Measurements from ENCODE around the gene ABCA9.
"Not testable (repeated sequence)": the region's sequence is repeated elsewhere in the genome, so short reads cannot be mapped to it uniquely, and the experiment has no call there.

The ABCA9 gene, protein sequence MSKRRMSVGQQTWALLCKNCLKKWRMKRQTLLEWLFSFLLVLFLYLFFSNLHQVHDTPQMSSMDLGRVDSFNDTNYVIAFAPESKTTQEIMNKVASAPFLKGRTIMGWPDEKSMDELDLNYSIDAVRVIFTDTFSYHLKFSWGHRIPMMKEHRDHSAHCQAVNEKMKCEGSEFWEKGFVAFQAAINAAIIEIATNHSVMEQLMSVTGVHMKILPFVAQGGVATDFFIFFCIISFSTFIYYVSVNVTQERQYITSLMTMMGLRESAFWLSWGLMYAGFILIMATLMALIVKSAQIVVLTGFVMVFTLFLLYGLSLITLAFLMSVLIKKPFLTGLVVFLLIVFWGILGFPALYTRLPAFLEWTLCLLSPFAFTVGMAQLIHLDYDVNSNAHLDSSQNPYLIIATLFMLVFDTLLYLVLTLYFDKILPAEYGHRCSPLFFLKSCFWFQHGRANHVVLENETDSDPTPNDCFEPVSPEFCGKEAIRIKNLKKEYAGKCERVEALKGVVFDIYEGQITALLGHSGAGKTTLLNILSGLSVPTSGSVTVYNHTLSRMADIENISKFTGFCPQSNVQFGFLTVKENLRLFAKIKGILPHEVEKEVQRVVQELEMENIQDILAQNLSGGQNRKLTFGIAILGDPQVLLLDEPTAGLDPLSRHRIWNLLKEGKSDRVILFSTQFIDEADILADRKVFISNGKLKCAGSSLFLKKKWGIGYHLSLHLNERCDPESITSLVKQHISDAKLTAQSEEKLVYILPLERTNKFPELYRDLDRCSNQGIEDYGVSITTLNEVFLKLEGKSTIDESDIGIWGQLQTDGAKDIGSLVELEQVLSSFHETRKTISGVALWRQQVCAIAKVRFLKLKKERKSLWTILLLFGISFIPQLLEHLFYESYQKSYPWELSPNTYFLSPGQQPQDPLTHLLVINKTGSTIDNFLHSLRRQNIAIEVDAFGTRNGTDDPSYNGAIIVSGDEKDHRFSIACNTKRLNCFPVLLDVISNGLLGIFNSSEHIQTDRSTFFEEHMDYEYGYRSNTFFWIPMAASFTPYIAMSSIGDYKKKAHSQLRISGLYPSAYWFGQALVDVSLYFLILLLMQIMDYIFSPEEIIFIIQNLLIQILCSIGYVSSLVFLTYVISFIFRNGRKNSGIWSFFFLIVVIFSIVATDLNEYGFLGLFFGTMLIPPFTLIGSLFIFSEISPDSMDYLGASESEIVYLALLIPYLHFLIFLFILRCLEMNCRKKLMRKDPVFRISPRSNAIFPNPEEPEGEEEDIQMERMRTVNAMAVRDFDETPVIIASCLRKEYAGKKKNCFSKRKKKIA (N-terminal part only)

DNA sequence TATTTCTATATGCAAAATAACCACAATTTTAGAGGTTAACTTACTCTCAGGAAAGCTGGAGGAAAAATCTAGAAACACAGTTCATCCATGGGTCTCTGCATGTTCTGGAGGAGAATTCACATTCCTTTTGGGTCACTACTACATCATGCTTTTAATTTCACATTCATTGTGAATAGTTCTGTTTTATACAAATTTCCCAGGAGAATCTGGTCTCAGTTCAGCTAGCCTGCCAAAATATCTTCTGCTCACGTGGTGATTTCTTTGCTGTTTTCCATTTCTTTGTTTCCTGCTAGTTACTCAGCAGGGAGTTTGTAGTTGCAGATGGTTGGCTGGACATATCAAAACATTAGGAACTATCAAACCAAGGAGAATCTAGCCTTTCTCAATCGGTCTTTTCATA lies at the start of gene ABCA9:
ABCA9 (minus strand) TSS at position 106 of the 400 bp plus-strand sequence. CDS start 9,801 bp downstream, outside the sequence.
- peak; percentile 74 to 86 for DNase-seq (ENCODE audit: low read depth in 2 of 2)

DNA sequence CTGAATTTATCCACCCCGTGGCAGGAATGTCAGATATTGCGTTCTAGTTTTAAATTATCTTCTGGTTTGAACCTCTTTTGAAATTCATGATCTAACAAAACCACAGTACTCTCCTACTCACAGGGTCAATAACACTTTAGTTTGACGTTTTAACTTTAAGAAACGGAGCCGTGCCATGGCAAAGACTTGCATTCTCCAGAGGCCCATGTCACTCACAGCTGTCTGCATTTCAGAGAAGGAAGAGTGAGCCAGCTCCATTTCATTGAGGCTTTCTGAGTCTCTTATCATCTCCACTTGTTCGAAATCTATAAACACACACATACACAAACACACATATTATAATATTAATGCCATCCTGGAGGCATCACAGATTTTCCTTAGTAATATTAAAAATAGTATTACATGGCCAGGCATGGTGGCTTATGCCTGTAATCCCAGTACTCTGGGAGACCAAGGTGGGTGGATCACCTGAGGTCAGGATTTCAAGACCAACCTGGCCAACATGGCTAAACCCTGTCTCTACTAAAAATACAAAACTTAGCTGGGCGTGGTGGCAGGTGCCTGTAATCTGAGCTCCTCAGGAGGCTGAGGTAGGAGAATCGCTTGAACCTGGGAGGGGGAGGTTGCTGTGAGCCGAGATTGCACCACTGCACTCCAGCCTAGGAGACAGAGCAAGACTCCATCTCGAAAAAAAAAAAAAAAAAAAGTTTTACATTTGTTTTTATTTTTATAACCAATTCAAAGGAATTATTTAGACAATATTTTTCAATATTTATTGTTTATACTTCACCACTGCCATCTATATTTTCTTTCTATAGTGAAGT lies 45.4 kb upstream of the ABCA9 start:
- no peak for DNase-seq (ENCODE audit: low read depth in 2 of 2)

DNA sequence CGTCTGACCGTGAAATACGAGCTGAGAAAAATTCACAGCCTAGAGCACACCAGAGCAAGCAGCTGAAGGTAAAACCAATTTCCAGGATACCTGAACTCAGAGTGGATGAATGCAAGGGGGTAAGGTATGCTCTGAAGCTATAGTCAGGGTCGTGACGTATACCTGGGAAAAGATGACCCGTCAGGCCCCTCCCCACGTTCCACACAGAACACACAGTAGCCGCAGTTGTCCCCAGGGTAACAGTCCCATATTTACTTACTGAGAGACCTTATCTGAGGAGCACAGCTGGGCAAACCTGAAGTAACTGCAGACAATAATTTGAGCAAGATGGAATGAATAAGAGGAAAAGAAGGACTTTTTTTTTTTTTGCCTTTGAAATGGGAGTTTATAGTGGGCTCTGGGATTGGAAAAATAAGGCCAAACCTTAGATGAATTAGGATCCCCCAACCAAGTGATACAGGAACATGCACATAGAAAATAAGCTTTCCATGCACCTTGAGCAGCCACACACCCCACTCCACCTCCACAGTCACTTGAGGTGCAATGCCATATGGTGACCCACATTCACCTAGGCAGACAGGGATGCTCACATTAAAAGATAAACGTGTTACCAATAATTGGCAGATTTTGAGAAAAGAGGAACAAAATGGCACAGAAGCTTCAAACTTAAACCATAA lies 43.0 kb upstream of the ABCA9 start:
- DNase-seq (ENCODE audit: low read depth in 2 of 2): no peak

DNA sequence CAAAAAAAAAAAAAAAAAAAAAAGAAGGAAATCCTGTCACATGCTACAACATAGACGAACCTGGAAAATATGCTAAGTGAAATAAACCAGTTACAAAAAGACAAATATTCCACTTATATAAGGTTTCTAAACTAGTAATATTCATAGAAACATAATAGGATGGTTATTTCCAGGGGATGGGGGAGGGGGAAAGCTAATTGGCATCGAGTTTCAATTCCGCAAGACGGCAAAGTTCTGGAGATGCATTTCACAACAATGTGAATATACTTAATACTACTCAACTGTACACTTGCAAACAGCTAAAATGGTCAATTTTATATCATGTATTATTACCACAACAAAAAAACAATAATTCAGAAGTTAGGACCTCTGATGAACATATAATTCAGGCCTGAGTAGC lies 37.9 kb upstream of the ABCA9 start:
- no peak for DNase-seq (ENCODE audit: low read depth in 2 of 2)

DNA sequence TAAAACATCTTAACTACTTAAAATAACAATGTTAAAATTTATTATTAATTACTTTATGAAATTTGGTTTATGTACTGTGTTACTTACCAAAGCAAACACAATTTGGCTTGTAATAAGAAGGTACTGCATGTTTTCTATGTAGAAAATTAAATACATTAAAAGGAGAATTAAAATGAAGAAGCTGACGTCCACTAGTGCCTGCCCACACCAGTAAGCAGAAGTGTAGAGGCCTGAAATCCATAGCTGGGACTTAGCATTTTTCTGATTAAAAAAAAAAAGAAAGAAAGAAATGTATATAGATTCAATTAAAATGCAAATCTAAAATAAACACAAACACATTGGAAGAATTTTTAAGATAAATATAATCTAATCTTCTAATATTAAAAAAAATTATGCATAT lies 35.8 kb upstream of the ABCA9 start:
- no peak for DNase-seq (ENCODE audit: low read depth in 2 of 2)

DNA sequence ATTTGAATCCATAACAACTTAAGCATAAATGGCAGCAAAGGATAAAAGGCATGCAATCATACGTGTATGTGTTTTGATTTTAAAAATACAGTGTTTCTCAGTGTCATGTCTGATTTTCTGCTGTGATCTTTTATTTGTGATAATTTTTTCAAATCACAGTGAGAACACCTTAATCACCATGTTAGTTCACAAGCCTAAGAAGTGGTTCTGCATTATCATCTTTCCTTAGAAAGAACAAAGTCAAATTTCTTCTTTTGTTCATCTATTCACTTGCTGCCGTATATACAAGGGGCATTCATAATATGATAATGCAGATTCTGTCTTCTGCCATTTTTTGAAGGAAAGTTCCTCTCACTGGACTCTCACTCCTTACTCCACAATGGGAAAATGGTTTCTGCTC lies 33.3 kb upstream of the ABCA9 start:
- no peak for DNase-seq (ENCODE audit: low read depth in 2 of 2)

DNA sequence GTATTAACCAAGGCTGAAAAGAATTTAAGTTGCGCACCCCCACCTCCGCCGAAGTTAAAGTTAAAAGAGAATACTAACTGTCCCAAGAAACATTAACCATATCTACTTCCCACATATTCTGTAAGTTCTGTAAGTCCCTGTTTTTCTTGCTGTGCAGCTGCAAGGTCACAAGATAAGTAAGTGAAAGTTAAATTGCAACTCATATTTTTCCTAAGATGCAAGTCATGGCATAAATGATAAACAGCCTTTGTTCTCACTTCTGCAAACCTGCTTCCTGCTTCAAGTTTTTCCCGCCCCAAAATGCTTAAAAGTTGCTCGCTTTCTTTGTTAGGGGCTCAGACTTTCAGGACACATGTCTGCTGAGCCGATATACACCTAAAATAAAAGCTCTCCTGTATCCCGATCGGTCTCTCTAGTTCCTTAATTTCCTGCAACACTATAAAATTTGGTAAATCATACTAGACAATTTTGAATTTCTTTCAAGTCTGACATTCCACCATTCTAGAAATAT lies 32.6 kb upstream of the ABCA9 start:
- no peak for DNase-seq (ENCODE audit: low read depth in 2 of 2)

DNA sequence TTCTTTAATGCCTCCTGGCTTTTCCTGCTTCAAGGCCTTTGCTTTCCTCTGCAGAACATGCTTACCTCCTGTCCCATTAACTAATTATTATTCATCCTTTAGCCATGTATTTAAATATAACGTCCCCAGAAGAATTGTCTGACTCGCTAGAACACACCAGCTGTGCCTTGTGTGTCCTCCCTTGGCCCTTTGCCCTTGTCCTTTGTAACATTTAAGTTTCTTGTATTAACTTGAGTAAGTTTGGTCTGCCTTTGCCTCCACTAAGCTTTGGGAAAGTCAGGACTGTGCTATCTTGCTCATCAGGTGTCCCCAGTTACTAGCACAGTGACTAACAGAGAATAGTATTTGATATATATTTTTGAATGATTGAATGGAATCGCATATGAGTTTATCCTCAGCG lies 29.6 kb upstream of the ABCA9 start:
- DNase-seq (ENCODE audit: low read depth in 2 of 2): no peak

DNA sequence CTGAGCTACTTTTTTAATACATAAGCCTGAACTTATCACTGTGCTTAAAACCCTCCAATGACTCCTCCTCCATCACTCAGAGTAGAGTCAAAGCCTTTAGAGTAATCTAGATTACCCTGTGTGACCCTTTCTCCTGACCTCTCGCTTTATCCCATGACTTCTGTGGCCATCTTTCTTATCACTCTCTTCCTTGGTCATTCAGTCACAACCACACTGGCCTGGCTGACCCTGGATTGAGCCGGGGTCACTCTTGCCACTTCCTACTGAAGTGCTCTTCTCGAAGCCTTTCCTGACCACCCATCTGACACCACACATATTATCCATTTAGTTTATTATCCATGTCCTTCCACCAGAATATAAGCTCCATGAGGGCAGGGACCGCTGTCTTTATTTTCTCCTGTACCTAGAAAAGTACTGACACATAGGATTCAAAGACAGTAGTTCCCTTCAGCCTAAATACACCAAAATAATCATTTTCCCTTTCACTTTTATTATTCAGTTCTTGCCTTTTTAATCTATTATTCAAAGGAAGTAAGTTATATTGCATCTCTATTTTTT lies 28.0 kb upstream of the ABCA9 start:
- no peak for DNase-seq (ENCODE audit: low read depth in 2 of 2)

DNA sequence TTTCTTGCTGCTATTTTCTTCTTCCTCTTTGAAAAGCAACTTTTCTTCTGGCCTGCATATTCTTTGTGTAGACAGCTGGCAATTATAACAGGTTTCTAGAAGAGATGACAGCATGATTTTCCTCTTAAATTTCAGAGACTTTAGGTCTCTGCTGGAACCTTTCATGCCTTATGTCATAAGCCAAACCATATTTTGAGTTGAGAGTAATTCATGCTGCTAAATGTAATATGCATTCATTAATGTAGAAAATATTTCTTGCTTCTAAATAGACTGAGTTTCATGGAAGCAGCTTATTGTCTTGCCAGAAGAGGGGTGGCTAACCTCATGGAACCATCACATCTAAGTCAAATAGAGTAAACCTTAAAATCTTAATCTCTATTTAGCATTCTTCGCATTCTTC lies 25.9 kb upstream of the ABCA9 start:
- no peak for DNase-seq (ENCODE audit: low read depth in 2 of 2)

DNA sequence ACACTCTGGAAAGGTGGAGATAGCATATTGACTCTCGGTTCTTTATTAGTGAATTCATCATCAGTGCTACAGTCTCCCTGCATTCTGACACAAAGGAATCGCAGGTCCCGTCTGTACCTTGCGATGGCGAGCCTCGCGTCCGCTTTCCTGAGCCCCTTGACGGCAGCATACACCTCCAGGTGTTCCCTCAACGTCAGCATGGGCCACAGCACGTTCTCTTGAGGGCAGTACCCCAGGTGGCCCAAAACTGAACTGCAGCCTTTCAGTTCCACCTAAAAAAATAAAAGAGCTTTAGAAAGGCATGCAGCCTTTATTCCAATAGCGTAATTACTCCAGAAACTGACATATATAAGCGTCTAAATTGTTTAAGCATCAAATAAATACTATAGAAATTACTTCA lies 24.2 kb upstream of the ABCA9 start:
- no peak for DNase-seq (ENCODE audit: low read depth in 2 of 2)

DNA sequence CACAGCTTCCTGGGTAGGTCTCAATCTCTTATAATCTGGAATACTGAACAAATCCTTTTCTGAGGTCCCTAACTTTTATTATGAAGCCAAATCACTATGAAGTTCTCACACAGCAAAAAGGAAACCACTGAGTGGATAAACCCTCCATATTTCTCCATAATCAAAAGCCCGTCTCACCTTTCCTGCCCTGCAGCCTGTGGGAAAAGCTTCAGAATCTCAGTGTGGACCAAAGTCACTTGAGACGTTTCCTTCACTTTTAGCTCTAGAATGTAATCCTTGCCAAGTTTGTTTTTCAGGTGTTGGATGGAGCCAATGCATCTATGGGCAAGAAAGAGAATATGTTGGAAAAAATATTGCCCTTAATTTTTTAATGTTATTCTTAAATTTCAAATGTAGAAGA lies 22.0 kb upstream of the ABCA9 start:
- DNase-seq (ENCODE audit: low read depth in 2 of 2): no peak

DNA sequence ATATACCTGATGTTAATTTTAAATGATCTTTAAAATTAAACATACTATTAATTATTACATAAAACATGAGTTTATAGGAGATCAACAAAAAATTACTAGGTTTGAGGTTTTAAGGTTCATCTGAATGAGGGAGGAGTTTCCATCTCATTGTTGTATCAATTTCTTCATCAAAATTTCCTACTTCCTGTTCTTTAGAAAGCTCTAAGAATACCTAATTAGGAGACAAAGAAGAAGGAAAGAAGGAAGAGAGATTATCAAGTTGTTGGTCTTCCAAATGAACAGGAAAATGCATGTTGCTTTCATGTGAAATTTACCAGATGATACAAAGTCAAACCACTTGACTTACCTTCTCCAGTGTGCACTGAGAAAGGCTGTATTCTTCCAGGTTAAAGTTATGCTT lies 18.1 kb upstream of the ABCA9 start:
- DNase-seq (ENCODE audit: low read depth in 2 of 2): no peak

DNA sequence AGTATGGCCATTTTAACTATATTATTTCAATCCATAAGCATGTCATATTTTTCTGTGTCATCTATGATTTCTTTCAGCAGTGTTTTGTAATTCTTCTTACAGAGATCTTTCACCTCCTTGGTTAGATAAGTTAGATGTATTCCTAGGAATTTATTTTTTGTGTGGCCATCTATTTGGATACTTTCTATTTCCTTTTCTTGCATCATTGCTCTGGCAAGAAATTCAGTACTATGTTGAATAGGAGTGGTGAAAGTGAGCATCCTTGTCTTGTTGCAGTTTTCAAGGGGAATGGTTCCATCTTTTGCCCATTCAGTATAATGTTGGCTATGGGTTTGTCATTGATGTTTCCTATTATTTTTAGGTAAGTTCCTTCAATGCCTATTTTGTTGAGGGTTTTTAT lies 15.1 kb upstream of the ABCA9 start:
- no peak for DNase-seq (ENCODE audit: low read depth in 2 of 2)

DNA sequence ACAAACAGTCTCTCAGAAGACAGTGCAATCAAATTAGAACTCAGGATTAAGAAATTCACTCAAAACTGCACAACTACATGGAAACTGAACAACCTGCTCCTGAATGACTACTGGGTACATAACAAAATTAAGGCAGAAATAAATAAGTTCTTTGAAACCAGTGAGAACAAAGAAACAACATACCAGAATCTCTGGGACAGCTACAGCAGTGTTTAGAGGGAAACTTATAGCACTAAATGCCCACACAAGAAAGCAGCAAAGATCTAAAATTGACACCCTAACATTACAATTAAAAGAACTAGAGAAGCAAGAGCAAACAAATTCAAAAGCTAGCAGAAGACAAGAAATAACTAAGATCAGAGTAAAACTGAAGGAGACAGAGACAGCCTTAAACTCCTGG lies 12.7 kb upstream of the ABCA9 start:
- DNase-seq (ENCODE audit: low read depth in 2 of 2): not testable (repeated sequence)

DNA sequence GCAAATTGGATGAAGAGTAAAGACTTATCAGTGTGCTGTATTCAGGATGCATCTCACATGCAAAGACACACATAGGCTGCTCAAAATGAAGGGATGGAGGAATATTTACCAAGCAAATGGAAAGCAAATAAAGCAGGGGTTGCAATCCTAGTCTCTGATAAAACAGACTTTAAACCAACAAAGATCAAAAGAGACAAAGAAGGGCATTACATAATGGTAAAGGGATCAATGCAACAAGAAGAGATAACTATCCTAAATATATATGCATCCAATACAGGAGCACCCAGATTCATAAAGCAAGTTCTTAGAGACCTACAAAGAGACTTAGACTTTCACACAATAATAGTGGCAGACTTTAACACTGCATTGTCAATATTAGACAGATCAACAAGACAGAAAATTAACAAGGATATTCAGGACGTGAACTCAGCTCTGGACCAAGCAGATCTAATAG lies 12.1 kb upstream of the ABCA9 start:
- DNase-seq (ENCODE audit: low read depth in 2 of 2): not testable (repeated sequence)

DNA sequence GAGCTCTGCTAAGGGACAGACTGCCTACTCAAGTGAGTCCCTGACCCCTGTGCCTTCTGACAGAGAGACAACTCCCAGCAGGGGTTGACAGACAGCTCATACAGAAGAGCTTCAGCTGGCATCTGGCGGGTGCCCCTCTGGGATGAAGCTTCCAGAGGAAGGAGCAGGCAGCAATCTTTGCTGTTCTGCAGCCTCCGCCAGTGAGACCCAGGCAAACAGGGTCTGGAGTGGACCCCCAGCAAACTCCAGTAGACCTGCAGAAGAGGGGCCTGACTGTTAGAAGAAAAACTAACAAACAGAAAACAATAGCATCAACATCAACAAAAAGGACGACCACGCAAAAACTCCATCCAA lies 10.5 kb upstream of the ABCA9 start:
- DNase-seq (ENCODE audit: low read depth in 2 of 2): not testable (repeated sequence)

DNA sequence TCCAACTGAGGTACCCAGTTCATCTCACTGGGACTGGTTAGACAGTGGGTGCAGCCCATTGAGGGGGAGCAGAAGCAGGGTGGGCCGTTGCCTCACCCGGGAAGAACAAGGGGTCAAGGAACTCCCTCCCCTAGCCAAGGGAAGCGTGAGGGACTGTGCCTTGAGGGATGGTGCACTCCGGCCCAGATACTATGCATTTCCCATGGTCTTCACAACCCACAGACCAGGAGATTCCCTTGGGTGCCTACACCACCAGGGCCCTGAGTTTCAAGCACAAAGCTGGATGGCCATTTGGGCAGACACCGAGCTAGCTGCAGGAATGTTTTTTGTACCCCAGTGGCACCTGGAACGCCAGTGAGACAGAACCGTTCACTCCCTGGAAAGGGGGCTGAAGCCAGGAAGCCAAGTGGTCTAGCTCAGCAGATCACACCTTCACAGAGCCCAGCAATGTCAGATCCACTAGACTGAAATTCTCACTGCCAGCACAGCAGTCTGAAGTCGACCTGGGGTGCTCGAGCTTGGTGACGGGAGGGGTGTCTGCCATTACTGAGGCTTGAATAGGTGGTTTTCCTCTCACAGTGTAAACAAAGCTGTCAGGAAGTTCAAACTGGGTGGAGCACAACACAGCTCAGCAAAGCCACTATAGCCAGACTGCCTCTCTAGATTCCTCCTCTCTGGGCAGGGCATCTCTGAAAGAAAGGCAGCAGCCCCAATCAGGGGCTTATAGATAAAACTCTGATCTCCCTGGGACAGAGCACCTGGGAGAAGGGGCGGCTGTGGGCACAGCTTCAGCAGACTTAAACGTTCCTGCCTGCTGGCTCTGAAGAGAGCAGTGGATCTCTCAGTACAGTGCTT lies 9.9 kb upstream of the ABCA9 start:
- not testable (repeated sequence) for DNase-seq (ENCODE audit: low read depth in 2 of 2)

DNA sequence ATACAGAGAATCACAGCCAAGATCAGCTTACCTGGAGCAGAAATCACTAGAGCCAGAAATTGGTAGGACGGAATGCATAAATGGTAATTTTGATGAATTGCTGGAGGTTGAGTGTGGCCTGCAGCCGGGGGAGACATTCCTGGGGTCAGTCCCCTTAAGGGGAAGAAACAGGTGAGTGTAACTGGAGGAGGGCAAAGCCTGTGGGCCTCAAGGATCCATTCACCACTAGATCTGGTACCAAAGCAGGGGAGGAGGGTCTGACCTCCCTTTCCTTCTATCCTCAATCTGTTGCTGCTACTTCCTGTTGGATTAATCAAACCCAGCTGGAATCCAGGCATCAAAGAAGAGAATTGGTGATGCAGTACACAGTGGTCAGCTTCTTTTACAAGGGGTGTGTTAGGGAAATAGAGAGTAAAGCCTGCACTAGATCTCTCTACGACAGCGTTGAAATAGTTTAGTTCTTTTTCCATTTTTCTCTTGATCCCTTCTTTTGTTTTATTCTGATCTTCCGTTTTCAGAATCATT lies 8.6 kb upstream of the ABCA9 start:
- DNase-seq (ENCODE audit: low read depth in 2 of 2): no peak

Measured in fibroblast of skin of left biceps (primary cell).